Measurements from ENCODE around the gene VAV2.

DNA sequence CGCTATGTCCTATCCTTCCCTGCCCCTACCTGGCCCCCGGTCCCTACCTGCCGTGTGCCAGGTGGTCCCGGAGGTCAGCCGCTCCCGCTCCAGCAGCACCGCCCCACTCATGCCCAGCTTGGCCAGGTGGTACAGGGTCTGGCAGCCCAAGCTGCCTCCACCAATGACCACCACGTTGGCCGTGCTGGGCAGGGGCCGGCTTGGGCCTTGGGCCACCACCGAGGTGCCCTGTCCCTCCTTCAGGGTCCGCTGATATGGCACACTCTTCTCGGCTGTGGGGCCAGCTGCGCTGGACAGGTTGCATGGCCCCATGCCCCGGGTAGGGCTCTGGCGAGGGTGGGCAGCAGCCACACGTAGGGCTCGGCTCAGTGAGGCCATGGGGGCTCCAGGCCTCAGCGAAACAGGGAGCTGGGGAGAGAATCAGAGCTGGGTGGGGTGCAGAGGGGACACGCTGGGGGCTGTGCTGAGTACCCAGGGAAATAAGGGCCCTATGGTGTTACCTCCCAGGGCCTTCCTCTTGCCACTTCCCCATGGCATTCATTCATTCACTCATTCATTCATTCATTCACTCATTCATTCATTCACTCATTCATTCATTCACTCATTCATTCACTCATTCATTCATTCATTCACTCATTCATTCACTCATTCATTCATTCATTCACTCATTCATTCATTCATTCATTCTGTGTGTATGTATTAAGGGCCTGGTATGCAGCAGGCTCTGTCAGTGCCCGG, 258.2 kb downstream of the VAV2 start:
- TF ChIP-seq ARNTL (CRISPR knock-in tag; IDR thresholded peaks at IDR 0.05; ENCODE audit: borderline replicate concordance, low read depth) (no peak), ZFP3 (CRISPR knock-in tag; IDR thresholded peaks at IDR 0.05) (no peak), ZFP30 (CRISPR knock-in tag; IDR thresholded peaks at IDR 0.05) (no peak), OSR1 (CRISPR knock-in tag; IDR thresholded peaks at IDR 0.05) (no peak), TCF4 (CRISPR knock-in tag; IDR thresholded peaks at IDR 0.05; ENCODE audit: borderline replicate concordance) (no peak)
- TF ChIP-seq, protein P1, sequence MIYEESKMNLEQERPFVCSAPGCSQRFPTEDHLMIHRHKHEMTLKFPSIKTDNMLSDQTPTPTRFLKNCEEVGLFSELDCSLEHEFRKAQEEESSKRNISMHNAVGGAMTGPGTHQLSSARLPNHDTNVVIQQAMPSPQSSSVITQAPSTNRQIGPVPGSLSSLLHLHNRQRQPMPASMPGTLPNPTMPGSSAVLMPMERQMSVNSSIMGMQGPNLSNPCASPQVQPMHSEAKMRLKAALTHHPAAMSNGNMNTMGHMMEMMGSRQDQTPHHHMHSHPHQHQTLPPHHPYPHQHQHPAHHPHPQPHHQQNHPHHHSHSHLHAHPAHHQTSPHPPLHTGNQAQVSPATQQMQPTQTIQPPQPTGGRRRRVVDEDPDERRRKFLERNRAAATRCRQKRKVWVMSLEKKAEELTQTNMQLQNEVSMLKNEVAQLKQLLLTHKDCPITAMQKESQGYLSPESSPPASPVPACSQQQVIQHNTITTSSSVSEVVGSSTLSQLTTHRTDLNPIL (CRISPR knock-in tag; IDR thresholded peaks at IDR 0.05; ENCODE audit: low read depth) = no peak
- TF ChIP-seq, protein P2, sequence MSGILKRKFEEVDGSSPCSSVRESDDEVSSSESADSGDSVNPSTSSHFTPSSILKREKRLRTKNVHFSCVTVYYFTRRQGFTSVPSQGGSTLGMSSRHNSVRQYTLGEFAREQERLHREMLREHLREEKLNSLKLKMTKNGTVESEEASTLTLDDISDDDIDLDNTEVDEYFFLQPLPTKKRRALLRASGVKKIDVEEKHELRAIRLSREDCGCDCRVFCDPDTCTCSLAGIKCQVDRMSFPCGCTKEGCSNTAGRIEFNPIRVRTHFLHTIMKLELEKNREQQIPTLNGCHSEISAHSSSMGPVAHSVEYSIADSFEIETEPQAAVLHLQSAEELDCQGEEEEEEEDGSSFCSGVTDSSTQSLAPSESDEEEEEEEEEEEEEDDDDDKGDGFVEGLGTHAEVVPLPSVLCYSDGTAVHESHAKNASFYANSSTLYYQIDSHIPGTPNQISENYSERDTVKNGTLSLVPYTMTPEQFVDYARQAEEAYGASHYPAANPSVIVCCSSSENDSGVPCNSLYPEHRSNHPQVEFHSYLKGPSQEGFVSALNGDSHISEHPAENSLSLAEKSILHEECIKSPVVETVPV (CRISPR knock-in tag; IDR thresholded peaks at IDR 0.05) = no peak
- TF ChIP-seq, protein P3, sequence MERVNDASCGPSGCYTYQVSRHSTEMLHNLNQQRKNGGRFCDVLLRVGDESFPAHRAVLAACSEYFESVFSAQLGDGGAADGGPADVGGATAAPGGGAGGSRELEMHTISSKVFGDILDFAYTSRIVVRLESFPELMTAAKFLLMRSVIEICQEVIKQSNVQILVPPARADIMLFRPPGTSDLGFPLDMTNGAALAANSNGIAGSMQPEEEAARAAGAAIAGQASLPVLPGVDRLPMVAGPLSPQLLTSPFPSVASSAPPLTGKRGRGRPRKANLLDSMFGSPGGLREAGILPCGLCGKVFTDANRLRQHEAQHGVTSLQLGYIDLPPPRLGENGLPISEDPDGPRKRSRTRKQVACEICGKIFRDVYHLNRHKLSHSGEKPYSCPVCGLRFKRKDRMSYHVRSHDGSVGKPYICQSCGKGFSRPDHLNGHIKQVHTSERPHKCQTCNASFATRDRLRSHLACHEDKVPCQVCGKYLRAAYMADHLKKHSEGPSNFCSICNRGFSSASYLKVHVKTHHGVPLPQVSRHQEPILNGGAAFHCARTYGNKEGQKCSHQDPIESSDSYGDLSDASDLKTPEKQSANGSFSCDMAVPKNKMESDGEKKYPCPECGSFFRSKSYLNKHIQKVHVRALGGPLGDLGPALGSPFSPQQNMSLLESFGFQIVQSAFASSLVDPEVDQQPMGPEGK (CRISPR knock-in tag; IDR thresholded peaks at IDR 0.05; ENCODE audit: borderline replicate concordance) = no peak
